Keratinocyte (primary cell): ENCODE data around the gene IRF1. TPM values are rescaled to one million over a fixed set of nuclear protein-coding genes. Genes with fewer than 3 reads are reported as not detected.

Source experiments
- DNase-seq: peaks from one replicate; pipeline ENCODE4 v3.0.0-alpha.2; 2011; ENCODE audit warnings: low read depth, missing footprints, low spot score
- FAIRE-seq: peaks from 2 replicates; lab custom pipeline; 2011; peaks lifted over from hg19 to GRCh38; lab: Jason Lieb, UNC
- H2AFZ ChIP-seq: 2 replicates; pipeline ENCODE4 v1.6.0; 2012; ENCODE audit warnings: low read length, control low read depth, inconsistent platforms; ENCODE audit not compliant: control insufficient read depth
- H3K27ac ChIP-seq: 2 replicates; pipeline ENCODE4 v1.5.1; 2011; ENCODE audit warnings: low read length; ENCODE audit not compliant: control insufficient read depth, insufficient read depth
- H3K27me3 ChIP-seq: 3 replicates; pipeline ENCODE4 v1.6.0; 2011; ENCODE audit warnings: low read length; ENCODE audit not compliant: control insufficient read depth, insufficient read depth; ENCODE audit errors: extremely low read depth
- H3K36me3 ChIP-seq, 2 experiments: 2 replicates in 1 of 2; 3 replicates in 1 of 2; pipeline ENCODE4 v1.5.1; 2011; ENCODE audit warnings: low read length in 2 of 2, mild to moderate bottlenecking in 1 of 2; ENCODE audit not compliant: control insufficient read depth in 2 of 2, insufficient read depth in 2 of 2; ENCODE audit errors: extremely low read depth in 1 of 2
- H3K4me1 ChIP-seq: 3 replicates; pipeline ENCODE4 v1.5.1; 2011; ENCODE audit warnings: low read length; ENCODE audit not compliant: control insufficient read depth, insufficient read depth; ENCODE audit errors: extremely low read depth
- H3K4me2 ChIP-seq: 3 replicates; pipeline ENCODE4 v1.6.0; 2011; ENCODE audit warnings: low read depth, low read length; ENCODE audit not compliant: control insufficient read depth, insufficient read depth; ENCODE audit errors: extremely low read depth
- H3K4me3 ChIP-seq, 3 experiments: fragments of 200-600 bp in 1 of 3; sonication (generic) in 1 of 3; 2 replicates in 2 of 3; 3 replicates in 1 of 3; pipeline ENCODE4 v1.5.1; 2011 to 2016; ENCODE audit warnings: low read length in 3 of 3, mild to moderate bottlenecking in 3 of 3, control low read depth in 2 of 3, inconsistent platforms in 1 of 3, low read depth in 1 of 3, mixed read lengths in 1 of 3, mixed run types in 1 of 3, moderate library complexity in 1 of 3; ENCODE audit not compliant: control insufficient read depth in 2 of 3, insufficient read depth in 2 of 3; ENCODE audit errors: extremely low read depth in 1 of 3
- H3K79me2 ChIP-seq: 2 replicates; pipeline ENCODE4 v1.6.0; 2012; ENCODE audit warnings: low read length; ENCODE audit not compliant: control insufficient read depth, insufficient read depth
- H3K9ac ChIP-seq: 3 replicates; pipeline ENCODE4 v1.6.0; 2011; ENCODE audit warnings: low read length; ENCODE audit not compliant: control insufficient read depth, insufficient read depth; ENCODE audit errors: extremely low read depth
- H3K9me1 ChIP-seq: 3 replicates; pipeline ENCODE4 v1.6.0; 2011; ENCODE audit warnings: low read length; ENCODE audit not compliant: control insufficient read depth, insufficient read depth; ENCODE audit errors: extremely low read depth
- H3K9me3 ChIP-seq: 2 replicates; pipeline ENCODE4 v1.5.1; 2012; ENCODE audit warnings: low read depth, low read length; ENCODE audit not compliant: control insufficient read depth
- H4K20me1 ChIP-seq: 3 replicates; pipeline ENCODE4 v1.6.0; 2011; ENCODE audit warnings: low read length; ENCODE audit not compliant: control insufficient read depth, insufficient read depth; ENCODE audit errors: extremely low read depth
- EZH2 ChIP-seq: IDR thresholded peaks from one replicate; pipeline ENCODE4 v1.6.1; 2012; ENCODE audit warnings: inconsistent platforms, mild to moderate bottlenecking, low read length, moderate library complexity
- dilution Hi-C: fragments of 300-500 bp; cut with MboI; formaldehyde crosslinking; loops from one replicate; pipeline ENCODE4 v1.7.0; 2020; ENCODE audit warnings: low sequenced_read_pairs; ENCODE audit not compliant: extremely low pct_ligation_motif_present
- polyA plus RNA-seq, 5 experiments: library from polyadenylated mRNA; depleted of rRNA in 3 of 5; stranded (reverse) in 3 of 5; stranded (forward) in 1 of 5; unstranded in 1 of 5; fragments of >200 nt; gene quantifications; 1 replicate in 1 of 5; 2 replicates in 3 of 5; 3 replicates in 1 of 5; pipeline versions ENCODE4 v1.2.1 to v1.2.3, GENCODE V29; 2011 to 2012; ENCODE audit warnings: missing spikeins in 2 of 5, low read depth in 1 of 5, low replicate concordance in 1 of 5
- small RNA-seq, 3 experiments: library from RNA; depleted of rRNA; stranded (forward); fragments of <200 nt; gene quantifications; one replicate each; pipeline ENCODE3, GENCODE V24; 2012; ENCODE audit warnings: low read depth in 3 of 3, low replicate concordance in 1 of 3; ENCODE audit not compliant: insufficient read length in 3 of 3
- TF ChIP-seq, protein P1 (sequence below), 3 experiments: IDR thresholded peaks in 1 of 3; conservative IDR thresholded peaks in 1 of 3; optimal IDR thresholded peaks in 1 of 3; 2 replicates in 2 of 3; 3 replicates in 1 of 3; pipeline versions ENCODE3 to v1.5.1; 2011; ENCODE audit warnings: low read length in 3 of 3, mild to moderate bottlenecking in 3 of 3, moderate library complexity in 2 of 3, control low read depth in 1 of 3, inconsistent platforms in 1 of 3; ENCODE audit not compliant: insufficient read depth in 2 of 3; ENCODE audit errors: extremely low read depth in 1 of 3

Gene IRF1
- polyA plus RNA-seq, 1 donor (not counting 4 experiments of a cell fraction or from before 2014, with no cell fraction given): 6.2 TPM

DNA sequence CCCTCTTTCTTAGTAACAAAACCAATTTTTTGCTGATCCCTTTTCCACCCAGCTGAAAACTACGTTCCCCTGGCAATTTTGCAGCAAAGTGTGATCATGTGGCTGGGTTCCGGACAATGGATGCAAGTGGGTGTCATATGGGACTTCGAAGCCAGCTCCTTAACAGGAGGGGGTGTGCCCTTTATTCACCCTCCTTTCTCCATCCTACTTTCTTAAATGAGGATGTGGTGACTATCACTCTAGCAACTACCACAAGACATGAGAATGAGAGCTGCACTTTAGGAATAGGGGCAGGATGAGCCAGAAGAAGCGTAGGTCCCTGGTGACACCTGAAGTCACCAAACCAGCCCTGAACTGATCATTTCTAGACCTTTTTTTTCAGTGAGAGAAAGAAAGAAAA, 58.9 kb downstream of the IRF1 start:
- dilution Hi-C loops: no loop called here
- H3K9me1 ChIP-seq: no peaks in the 10 kb centered on the region

More for the DNA sequence above, 58.9 kb downstream of the IRF1 start:
- no peaks in the 10 kb centered on the region for H4K20me1 ChIP-seq
- H2AFZ ChIP-seq: no peak overlapping the region
- DNase-seq: no peak
- no peak overlapping the region for H3K4me3 ChIP-seq
- H3K79me2 ChIP-seq: no peaks in the 10 kb centered on the region
- no peak overlapping the region for H3K4me2 ChIP-seq
- no peaks in the 10 kb centered on the region for H3K36me3 ChIP-seq
- no peaks in the 10 kb centered on the region for H3K9me3 ChIP-seq
- FAIRE-seq: no peak
- H3K4me1 ChIP-seq: peaks cover 32% of the 10 kb centered on the region
- H3K27ac ChIP-seq: no peak overlapping the region
- H3K9ac ChIP-seq: no peak overlapping the region
- no peaks in the 10 kb centered on the region for H3K27me3 ChIP-seq
- TF ChIP-seq, protein P1, sequence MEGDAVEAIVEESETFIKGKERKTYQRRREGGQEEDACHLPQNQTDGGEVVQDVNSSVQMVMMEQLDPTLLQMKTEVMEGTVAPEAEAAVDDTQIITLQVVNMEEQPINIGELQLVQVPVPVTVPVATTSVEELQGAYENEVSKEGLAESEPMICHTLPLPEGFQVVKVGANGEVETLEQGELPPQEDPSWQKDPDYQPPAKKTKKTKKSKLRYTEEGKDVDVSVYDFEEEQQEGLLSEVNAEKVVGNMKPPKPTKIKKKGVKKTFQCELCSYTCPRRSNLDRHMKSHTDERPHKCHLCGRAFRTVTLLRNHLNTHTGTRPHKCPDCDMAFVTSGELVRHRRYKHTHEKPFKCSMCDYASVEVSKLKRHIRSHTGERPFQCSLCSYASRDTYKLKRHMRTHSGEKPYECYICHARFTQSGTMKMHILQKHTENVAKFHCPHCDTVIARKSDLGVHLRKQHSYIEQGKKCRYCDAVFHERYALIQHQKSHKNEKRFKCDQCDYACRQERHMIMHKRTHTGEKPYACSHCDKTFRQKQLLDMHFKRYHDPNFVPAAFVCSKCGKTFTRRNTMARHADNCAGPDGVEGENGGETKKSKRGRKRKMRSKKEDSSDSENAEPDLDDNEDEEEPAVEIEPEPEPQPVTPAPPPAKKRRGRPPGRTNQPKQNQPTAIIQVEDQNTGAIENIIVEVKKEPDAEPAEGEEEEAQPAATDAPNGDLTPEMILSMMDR (optimal IDR thresholded peaks at IDR 0.05 in 1 of 3, IDR thresholded peaks at IDR 0.05 in 1 of 3, conservative IDR thresholded peaks at IDR 0.05 in 1 of 3; ENCODE audit: extremely low read depth in 1 of 3, insufficient read depth in 2 of 3, low read length in 3 of 3): no peak
- no peak for TF ChIP-seq EZH2

Small RNA genes lying within 50 kb of the gene (small RNA-seq; reads per million reads assigned to genes)
- 0 reads per million in 3 experiments for gene RF00019

Other genes with a start within 250 kb of the IRF1 start
- gene PDLIM4, start 233.1 kb downstream of the IRF1 start, polyA plus RNA-seq: 38.3 to 81.8 TPM (median 79.3 TPM) in 3 replicates
- 1.00 to 1.5 TPM (median 1.4 TPM) in 3 replicates for gene SLC22A4, start 196.4 kb downstream of the IRF1 start, polyA plus RNA-seq
- gene SLC22A5, start 121.1 kb downstream of the IRF1 start, polyA plus RNA-seq: 14.8 to 23.0 TPM (median 21.5 TPM) in 3 replicates
- not detected in 3 replicates for gene IL5, start 52.7 kb upstream of the IRF1 start, polyA plus RNA-seq
- gene RAD50, start 66.2 kb upstream of the IRF1 start, polyA plus RNA-seq: 14.8 to 26.3 TPM (median 18.2 TPM) in 3 replicates
- not detected in 3 replicates for gene IL13, start 167.4 kb upstream of the IRF1 start, polyA plus RNA-seq
- not detected in 3 replicates for gene IL4, start 183.2 kb upstream of the IRF1 start, polyA plus RNA-seq
- 7.0 to 15.4 TPM (median 8.6 TPM) in 3 replicates for gene KIF3A, start 246.8 kb upstream of the IRF1 start, polyA plus RNA-seq